Activated naive CD4-positive, alpha-beta T cell treated with anti-CD3 and anti-CD28 coated beads, Interleukin-2, amount 50 U/mL, for 24 hours (primary cell): Measurements from ENCODE around the gene GAS7.
A peak's percentile ranks its signal among the peaks of the same experiment; 100 is the strongest.
"Not testable (repeated sequence)": the region's sequence is repeated elsewhere in the genome, so short reads cannot be mapped to it uniquely, and the experiment has no call there.

Source experiments
- H3K27ac Mint-ChIP-seq: one replicate; pipeline ENCODE4 v1.8.0; 2021; ENCODE audit warnings: mild to moderate bottlenecking, mixed read lengths
- H3K27me3 Mint-ChIP-seq: one replicate; pipeline ENCODE4 v1.8.0; 2021; ENCODE audit warnings: mixed read lengths
- H3K36me3 Mint-ChIP-seq: one replicate; pipeline ENCODE4 v1.8.0; 2021; ENCODE audit warnings: mixed read lengths
- H3K4me1 Mint-ChIP-seq: one replicate; pipeline ENCODE4 v1.8.0; 2021; ENCODE audit warnings: mixed read lengths
- H3K4me3 Mint-ChIP-seq: one replicate; pipeline ENCODE4 v1.8.0; 2021; ENCODE audit warnings: mild to moderate bottlenecking, mixed read lengths
- H3K9me3 Mint-ChIP-seq: one replicate; pipeline ENCODE4 v1.8.0; 2021; ENCODE audit warnings: mixed read lengths

GAS7 gene

GRCh38 chr17:10002567-10003360 is 195.6 kb downstream of the GAS7 start:
- not testable (repeated sequence) for H3K36me3 Mint-ChIP-seq, H3K4me3 Mint-ChIP-seq, H3K4me1 Mint-ChIP-seq, H3K27ac Mint-ChIP-seq, H3K27me3 Mint-ChIP-seq, H3K9me3 Mint-ChIP-seq

DNA sequence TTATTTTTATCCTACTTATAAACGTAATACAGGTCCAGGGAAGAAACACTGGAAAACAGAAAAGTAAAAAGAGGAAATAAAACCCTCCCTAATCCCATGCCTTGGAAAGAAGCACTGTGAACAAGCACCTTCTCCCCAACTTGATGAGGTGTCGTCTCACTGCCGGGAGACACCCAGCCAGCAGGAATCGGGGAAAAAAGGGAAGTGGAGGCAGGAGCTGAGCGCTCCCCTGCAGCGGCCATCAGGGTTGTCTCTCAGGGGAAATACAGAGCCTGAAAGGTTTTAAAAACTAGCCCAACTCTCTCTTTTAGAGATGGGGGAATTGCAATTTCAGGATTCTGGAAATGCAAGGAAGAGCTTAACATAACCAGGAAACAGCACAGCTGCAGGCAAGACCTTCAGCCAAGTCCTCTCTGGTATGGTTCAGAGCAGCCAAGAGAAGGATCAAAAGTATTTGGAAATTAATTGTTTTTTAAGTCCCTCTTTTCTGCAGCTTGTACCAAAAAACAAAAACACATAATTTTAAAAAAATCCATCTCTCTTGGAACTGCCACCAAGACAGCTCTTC is 197.0 kb downstream of the GAS7 start:
- no peaks in the 10 kb centered on the region for H3K9me3 Mint-ChIP-seq
- H3K27me3 Mint-ChIP-seq = no peaks in the 10 kb centered on the region
- H3K27ac Mint-ChIP-seq = no peak overlapping the region
- H3K4me1 Mint-ChIP-seq = no peaks in the 10 kb centered on the region
- H3K36me3 Mint-ChIP-seq = no peaks in the 10 kb centered on the region
- H3K4me3 Mint-ChIP-seq = no peak overlapping the region

DNA sequence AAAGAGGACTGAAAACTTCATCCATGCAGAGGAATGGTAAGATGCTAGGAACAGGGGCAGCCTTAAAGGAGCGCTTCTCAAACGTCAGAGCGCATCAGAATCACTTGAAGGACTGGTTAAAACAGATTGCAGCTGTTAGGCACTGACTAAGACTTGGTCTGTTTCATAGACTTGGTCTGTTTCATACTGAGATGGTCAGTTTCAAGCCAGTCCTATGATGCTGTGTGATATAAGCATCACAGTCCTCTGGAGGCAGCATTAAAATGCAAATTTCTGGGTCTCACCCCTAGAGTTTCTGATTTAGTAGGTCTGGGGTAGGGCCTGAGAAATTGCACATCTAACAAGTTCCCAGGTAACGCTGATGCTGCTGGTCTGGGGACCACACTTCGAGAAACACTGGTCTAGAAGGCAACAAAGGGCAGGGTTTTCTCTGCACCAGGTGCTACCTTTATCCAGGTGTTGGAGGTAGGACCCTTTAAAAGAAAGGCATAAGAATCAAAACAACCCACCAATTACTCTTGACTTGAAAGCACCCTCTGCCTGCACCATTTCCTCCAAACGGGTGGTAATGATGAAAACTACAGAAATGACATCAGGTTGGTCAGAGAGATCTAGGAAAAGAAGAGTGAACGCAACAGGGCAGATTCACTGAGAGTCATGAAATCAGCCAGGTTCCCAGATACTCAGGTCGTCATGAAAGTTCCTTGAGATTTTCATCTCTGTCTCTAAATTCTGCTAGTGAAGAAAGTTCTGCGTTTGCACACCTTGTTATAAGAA is 198.3 kb downstream of the GAS7 start:
- Mint-ChIP-seq H3K36me3 (no peaks in the 10 kb centered on the region), H3K4me1 (no peaks in the 10 kb centered on the region), H3K4me3 (no peak overlapping the region), H3K27me3 (no peaks in the 10 kb centered on the region), H3K27ac (no peak overlapping the region), H3K9me3 (no peaks in the 10 kb centered on the region)

GRCh38 chr17:9998060-9998459 is 200.3 kb downstream of the GAS7 start:
- H3K27me3 Mint-ChIP-seq = no peaks in the 10 kb centered on the region
- no peaks in the 10 kb centered on the region for H3K36me3 Mint-ChIP-seq
- no peaks in the 10 kb centered on the region for H3K4me1 Mint-ChIP-seq
- no peak overlapping the region for H3K27ac Mint-ChIP-seq
- H3K4me3 Mint-ChIP-seq = no peak overlapping the region
- H3K9me3 Mint-ChIP-seq = no peaks in the 10 kb centered on the region

- Mint-ChIP-seq H3K4me1 (no peaks in the 10 kb centered on the region), H3K27ac (no peak overlapping the region), H3K27me3 (no peaks in the 10 kb centered on the region), H3K4me3 (no peak overlapping the region), H3K9me3 (no peaks in the 10 kb centered on the region), H3K36me3 (no peaks in the 10 kb centered on the region)
Measured at GRCh38 chr17:9994761-9995160, 203.6 kb downstream of the GAS7 start.

- Mint-ChIP-seq H3K27me3 (no peaks in the 10 kb centered on the region), H3K36me3 (no peaks in the 10 kb centered on the region), H3K4me3 (no peak overlapping the region), H3K4me1 (no peaks in the 10 kb centered on the region), H3K27ac (no peak overlapping the region), H3K9me3 (no peaks in the 10 kb centered on the region)
Measured at GRCh38 chr17:9991796-9992195, 206.6 kb downstream of the GAS7 start.

GRCh38 chr17:9991351-9991750 is 207.1 kb downstream of the GAS7 start:
- Mint-ChIP-seq H3K4me3 (no peak overlapping the region), H3K27me3 (no peaks in the 10 kb centered on the region), H3K4me1 (no peaks in the 10 kb centered on the region), H3K9me3 (no peaks in the 10 kb centered on the region), H3K27ac (no peak overlapping the region), H3K36me3 (no peaks in the 10 kb centered on the region)

DNA sequence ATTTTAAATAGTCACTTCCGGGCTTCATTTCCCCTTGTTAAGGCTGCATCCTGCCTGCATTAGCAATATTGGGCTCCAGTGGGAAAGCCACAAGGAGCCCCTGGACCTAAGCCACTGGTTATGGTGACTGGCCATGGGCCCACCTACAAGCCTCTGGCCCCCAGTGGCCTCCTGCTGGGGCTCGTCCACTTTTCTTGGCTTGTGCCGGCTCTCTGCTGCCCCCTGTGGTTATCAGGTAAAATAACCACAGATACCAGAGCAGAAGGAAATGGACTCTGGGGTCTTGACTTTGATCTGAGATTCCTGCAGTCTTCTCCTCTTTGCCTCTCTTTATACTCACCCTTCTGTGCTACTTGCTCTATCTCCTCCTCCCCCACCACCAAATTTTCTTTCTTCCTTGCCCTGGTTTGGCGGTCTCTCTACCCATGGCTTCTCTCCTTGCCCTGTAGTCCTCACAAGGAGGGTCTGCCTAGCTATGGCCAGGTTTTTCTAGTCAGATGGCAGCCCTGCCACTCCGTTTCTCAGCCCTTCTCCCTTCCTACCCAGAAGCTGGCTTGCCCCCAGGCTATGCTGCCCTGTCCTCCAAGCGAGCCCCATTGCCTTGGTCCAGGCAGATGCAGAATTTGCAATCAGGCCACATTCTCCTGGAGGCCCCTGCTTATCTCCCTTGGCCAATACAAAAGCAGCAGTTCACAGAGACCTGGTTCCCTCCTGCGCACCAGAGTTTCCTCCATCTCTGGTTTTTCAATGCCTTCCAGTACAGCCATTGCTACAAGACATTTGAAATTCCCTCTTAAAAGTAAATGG is 210.4 kb downstream of the GAS7 start:
- H3K36me3 Mint-ChIP-seq = no peaks in the 10 kb centered on the region
- no peaks in the 10 kb centered on the region for H3K4me1 Mint-ChIP-seq
- no peaks in the 10 kb centered on the region for H3K27me3 Mint-ChIP-seq
- H3K27ac Mint-ChIP-seq = no peak overlapping the region
- no peak overlapping the region for H3K4me3 Mint-ChIP-seq
- no peaks in the 10 kb centered on the region for H3K9me3 Mint-ChIP-seq

- no peaks in the 10 kb centered on the region for H3K9me3 Mint-ChIP-seq
- H3K27me3 Mint-ChIP-seq = no peaks in the 10 kb centered on the region
- no peak overlapping the region for H3K4me3 Mint-ChIP-seq
- no peaks in the 10 kb centered on the region for H3K4me1 Mint-ChIP-seq
- no peaks in the 10 kb centered on the region for H3K36me3 Mint-ChIP-seq
- no peak overlapping the region for H3K27ac Mint-ChIP-seq
Measured at GRCh38 chr17:9986754-9987382, 211.5 kb downstream of the GAS7 start.

DNA sequence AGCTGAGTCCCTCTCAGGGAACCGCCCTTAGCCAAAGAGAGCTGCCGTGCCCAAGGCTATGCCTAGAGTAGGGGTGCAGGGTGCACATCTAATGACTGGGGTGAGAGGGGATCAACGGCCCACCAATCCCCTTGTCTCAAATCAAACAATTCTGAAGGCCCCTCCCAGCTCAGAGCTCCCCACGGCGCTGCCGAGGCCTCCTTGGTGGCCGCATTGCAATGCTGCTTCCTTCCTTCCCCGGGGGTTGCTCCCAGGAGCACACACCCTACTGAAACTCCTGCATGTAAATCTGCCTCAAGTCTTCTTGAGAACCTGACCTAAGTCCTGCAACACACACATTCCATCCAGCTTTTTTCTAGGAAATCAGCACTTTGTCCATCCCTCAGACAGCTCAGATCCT is 212.8 kb downstream of the GAS7 start:
- Mint-ChIP-seq H3K27ac (no peak overlapping the region), H3K4me3 (no peak overlapping the region), H3K4me1 (no peaks in the 10 kb centered on the region), H3K36me3 (no peaks in the 10 kb centered on the region), H3K27me3 (no peaks in the 10 kb centered on the region), H3K9me3 (no peaks in the 10 kb centered on the region)

- H3K9me3 Mint-ChIP-seq = no peaks in the 10 kb centered on the region
- H3K27me3 Mint-ChIP-seq = no peaks in the 10 kb centered on the region
- no peaks in the 10 kb centered on the region for H3K4me1 Mint-ChIP-seq
- no peak overlapping the region for H3K4me3 Mint-ChIP-seq
- no peak overlapping the region for H3K27ac Mint-ChIP-seq
- H3K36me3 Mint-ChIP-seq = no peaks in the 10 kb centered on the region
Measured at GRCh38 chr17:9984768-9985167, 213.6 kb downstream of the GAS7 start.

DNA sequence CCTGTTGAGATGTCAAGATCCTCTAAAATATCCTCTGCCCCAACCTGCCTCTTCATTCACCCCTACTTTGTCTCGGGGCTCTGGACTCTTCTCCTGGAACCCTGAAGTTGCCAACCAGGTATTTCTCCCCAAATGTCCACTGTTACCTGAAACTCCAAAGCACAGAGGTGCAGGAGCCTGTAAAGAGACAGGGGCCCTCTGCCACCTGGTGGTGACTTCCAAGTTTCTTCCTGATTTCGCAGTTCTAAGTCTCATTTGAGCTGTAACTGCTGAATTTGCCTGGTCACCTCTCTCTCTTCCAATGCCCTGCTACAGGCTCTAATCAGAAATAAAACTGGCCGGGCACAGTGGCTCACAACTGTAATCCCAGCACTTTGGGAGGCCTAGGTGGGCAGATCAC is 216.2 kb downstream of the GAS7 start:
- Mint-ChIP-seq H3K27ac (no peak overlapping the region), H3K9me3 (no peaks in the 10 kb centered on the region), H3K36me3 (no peaks in the 10 kb centered on the region), H3K4me3 (no peak overlapping the region), H3K27me3 (no peaks in the 10 kb centered on the region), H3K4me1 (no peaks in the 10 kb centered on the region)

- no peaks in the 10 kb centered on the region for H3K4me1 Mint-ChIP-seq
- no peak overlapping the region for H3K4me3 Mint-ChIP-seq
- no peak overlapping the region for H3K27ac Mint-ChIP-seq
- no peaks in the 10 kb centered on the region for H3K9me3 Mint-ChIP-seq
- H3K36me3 Mint-ChIP-seq = no peaks in the 10 kb centered on the region
- H3K27me3 Mint-ChIP-seq = no peaks in the 10 kb centered on the region
Measured at GRCh38 chr17:9981344-9981915, 217.0 kb downstream of the GAS7 start.

GRCh38 chr17:9979463-9979995 is 218.9 kb downstream of the GAS7 start:
- Mint-ChIP-seq H3K27ac (peak overlapping the region; percentile 74), H3K9me3 (no peaks in the 10 kb centered on the region), H3K27me3 (no peaks in the 10 kb centered on the region), H3K4me3 (no peak overlapping the region), H3K36me3 (no peaks in the 10 kb centered on the region), H3K4me1 (no peaks in the 10 kb centered on the region)

DNA sequence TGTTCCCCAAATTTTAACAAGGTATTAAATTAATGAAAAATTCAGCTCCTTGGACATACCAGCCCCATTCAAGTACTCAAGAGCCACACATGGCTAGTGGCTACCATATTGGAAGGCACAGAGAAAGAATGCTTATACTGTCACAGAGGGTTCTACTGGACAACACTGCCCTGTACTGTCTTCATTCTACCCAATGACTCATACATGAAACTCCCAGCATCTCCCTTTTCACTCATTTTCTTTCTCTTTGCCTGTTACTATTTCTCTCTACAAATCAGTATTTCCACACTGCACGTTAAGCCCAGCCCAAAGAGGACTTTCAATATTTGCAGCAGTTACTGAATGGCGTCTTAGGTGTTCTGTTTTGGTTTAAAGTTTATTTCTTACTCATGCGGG is 221.2 kb downstream of the GAS7 start:
- no peaks in the 10 kb centered on the region for H3K36me3 Mint-ChIP-seq
- H3K27ac Mint-ChIP-seq = no peak overlapping the region
- H3K4me3 Mint-ChIP-seq = no peak overlapping the region

More for the DNA sequence above, 221.2 kb downstream of the GAS7 start:
- Mint-ChIP-seq H3K27me3 (no peaks in the 10 kb centered on the region), H3K4me1 (no peaks in the 10 kb centered on the region), H3K9me3 (no peaks in the 10 kb centered on the region)
